Measurements from ENCODE around the gene TTC19.
A peak's percentile ranks its signal among the peaks of the same experiment; 100 is the strongest.

Gene TTC19

DNA sequence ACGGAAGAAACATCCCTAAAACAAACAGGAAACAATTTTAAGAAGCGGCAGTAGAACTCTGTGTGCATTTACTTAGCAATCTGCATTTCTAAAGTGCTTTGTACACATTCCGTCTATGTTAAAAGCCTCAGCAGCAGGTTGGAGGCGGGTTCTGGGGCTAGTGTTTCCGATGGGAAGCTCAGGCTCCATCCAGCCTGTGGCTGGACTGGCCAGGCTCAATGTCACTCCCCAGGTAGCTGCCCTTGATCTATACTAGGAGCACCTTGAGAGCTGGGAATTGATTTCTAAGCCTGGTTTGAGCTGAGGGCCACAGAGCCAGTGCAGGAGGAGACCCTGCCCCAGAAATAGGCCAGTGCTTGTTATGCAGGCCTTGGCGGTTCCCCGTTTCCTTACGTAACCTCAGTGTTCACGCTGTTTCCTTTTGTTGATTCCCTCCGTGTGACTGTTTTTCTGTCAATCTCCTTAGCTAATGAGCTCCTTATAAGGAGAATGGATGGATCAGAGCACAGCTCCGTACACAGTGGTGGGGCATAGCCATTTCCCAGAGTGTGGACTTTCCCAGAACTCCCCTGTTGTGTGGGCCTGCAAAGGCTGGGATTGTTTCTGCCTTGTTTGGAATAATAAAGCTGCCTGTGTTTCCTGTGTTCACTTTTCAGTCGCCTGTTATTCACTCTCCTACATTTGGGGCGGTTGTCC is 33.3 kb upstream of the TTC19 start:
- TF ChIP-seq NFIC (IDR thresholded peaks at IDR 0.05) (no peak; the same call in 1 of the 2 replicates), CREB1 (IDR thresholded peaks at IDR 0.05; ENCODE audit: low read depth) (no peak), TEAD4 (IDR thresholded peaks at IDR 0.05) (no peak), TAF1 (IDR thresholded peaks at IDR 0.05; ENCODE audit: low read depth) (peak; percentile 20; the same call in 1 of the 2 replicates), CEBPB (IDR thresholded peaks at IDR 0.05) (peak; percentile 46; the same call in 1 of the 2 replicates), FOXM1 (IDR thresholded peaks at IDR 0.05; ENCODE audit: borderline replicate concordance, low read depth) (no peak; the same call in 1 of the 2 replicates)
- TF ChIP-seq, protein P1, sequence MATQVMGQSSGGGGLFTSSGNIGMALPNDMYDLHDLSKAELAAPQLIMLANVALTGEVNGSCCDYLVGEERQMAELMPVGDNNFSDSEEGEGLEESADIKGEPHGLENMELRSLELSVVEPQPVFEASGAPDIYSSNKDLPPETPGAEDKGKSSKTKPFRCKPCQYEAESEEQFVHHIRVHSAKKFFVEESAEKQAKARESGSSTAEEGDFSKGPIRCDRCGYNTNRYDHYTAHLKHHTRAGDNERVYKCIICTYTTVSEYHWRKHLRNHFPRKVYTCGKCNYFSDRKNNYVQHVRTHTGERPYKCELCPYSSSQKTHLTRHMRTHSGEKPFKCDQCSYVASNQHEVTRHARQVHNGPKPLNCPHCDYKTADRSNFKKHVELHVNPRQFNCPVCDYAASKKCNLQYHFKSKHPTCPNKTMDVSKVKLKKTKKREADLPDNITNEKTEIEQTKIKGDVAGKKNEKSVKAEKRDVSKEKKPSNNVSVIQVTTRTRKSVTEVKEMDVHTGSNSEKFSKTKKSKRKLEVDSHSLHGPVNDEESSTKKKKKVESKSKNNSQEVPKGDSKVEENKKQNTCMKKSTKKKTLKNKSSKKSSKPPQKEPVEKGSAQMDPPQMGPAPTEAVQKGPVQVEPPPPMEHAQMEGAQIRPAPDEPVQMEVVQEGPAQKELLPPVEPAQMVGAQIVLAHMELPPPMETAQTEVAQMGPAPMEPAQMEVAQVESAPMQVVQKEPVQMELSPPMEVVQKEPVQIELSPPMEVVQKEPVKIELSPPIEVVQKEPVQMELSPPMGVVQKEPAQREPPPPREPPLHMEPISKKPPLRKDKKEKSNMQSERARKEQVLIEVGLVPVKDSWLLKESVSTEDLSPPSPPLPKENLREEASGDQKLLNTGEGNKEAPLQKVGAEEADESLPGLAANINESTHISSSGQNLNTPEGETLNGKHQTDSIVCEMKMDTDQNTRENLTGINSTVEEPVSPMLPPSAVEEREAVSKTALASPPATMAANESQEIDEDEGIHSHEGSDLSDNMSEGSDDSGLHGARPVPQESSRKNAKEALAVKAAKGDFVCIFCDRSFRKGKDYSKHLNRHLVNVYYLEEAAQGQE (IDR thresholded peaks at IDR 0.05; ENCODE audit: low read depth), result no peak
- TF ChIP-seq, protein P2, sequence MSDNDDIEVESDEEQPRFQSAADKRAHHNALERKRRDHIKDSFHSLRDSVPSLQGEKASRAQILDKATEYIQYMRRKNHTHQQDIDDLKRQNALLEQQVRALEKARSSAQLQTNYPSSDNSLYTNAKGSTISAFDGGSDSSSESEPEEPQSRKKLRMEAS (IDR thresholded peaks at IDR 0.05), result no peak

DNA sequence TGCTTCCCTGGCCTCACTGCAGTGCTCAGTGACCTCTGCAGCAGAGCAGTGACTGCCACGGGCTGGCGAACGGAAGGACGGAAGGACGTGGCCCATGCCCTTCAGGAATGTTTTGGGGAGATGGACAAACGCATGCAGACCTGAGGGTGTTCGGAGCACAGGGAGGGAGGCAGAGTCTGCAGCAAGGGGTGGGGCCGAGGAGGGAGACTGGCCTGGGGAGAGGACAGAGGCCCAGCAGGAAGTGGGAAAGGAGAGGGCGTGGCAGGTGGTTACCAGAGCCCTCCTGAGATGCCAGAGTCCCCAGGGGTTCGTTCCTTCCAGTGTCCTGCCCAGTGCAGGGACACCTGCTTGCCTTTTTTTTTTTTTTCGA is 32.8 kb upstream of the TTC19 start:
- TF ChIP-seq EP300 (IDR thresholded peaks at IDR 0.05; ENCODE audit: borderline replicate concordance) (peak; percentile 91), FOXM1 (IDR thresholded peaks at IDR 0.05; ENCODE audit: borderline replicate concordance, low read depth) (0 out of 2 replicates have a peak, but pooled peaks have one; percentile 44), ZBTB7A (IDR thresholded peaks at IDR 0.05; ENCODE audit: low read depth) (no peak), TCF12 (IDR thresholded peaks at IDR 0.05; ENCODE audit: low read depth) (peak; percentile 88), TAF1 (IDR thresholded peaks at IDR 0.05; ENCODE audit: low read depth) (0 out of 2 replicates have a peak, but pooled peaks have one; percentile 0), EGR1 (IDR thresholded peaks at IDR 0.05) (no peak), CREB1 (IDR thresholded peaks at IDR 0.05; ENCODE audit: low read depth) (no peak), NFIC (IDR thresholded peaks at IDR 0.05) (no peak; the same call in 1 of the 2 replicates), TEAD4 (IDR thresholded peaks at IDR 0.05) (peak; percentile 80), YY1 (IDR thresholded peaks at IDR 0.05; ENCODE audit: low read depth) (no peak), CEBPB (IDR thresholded peaks at IDR 0.05) (no peak; the same call in 1 of the 2 replicates), RAD21 (IDR thresholded peaks at IDR 0.05; ENCODE audit: low read depth) (0 out of 2 replicates have a peak, but pooled peaks have one; percentile 1)
- TF ChIP-seq, protein P1 (IDR thresholded peaks at IDR 0.05; ENCODE audit: low read depth), result no peak
- TF ChIP-seq, protein P3, sequence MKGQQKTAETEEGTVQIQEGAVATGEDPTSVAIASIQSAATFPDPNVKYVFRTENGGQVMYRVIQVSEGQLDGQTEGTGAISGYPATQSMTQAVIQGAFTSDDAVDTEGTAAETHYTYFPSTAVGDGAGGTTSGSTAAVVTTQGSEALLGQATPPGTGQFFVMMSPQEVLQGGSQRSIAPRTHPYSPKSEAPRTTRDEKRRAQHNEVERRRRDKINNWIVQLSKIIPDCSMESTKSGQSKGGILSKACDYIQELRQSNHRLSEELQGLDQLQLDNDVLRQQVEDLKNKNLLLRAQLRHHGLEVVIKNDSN (IDR thresholded peaks at IDR 0.05), result no peak
- TF ChIP-seq, protein P2 (IDR thresholded peaks at IDR 0.05), result peak; percentile 17; the same call in 1 of the 2 replicates

DNA sequence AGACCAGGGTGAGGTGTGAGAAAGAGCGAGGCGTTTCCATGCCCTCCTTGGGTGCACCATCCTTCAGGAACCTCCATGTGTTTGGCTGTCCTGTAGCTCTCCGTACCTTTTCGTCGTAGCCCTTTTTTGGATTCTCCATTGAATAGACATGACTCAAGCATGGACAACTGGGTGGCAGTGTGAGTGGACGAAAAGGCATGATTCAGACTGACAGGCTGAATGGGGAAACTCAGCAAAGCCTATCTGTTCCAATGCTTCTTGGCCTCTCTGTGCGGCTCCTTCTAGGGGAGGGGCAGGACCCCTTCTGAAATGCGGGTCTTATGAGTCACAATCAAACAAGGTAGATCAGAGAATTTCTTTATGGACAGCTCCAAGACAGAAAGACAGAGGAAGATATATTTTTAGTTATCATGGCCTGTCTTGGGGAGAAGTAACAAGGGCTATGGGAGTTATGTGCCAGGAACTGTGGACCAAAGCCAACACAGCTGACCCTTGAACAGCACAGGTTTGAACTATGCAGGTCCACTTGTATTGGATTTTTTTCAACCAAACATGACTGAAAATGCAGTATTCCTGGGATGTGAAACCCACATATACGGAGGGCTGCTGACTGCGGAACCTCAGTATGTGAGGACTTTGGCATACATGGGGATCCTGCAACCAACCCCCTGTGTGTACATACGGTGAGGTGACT is 31.8 kb upstream of the TTC19 start:
- TF ChIP-seq TCF12 (IDR thresholded peaks at IDR 0.05; ENCODE audit: low read depth) (no peak), EGR1 (IDR thresholded peaks at IDR 0.05) (no peak), CEBPB (IDR thresholded peaks at IDR 0.05) (no peak), YY1 (IDR thresholded peaks at IDR 0.05; ENCODE audit: low read depth) (no peak), RAD21 (IDR thresholded peaks at IDR 0.05; ENCODE audit: low read depth) (no peak), CREB1 (IDR thresholded peaks at IDR 0.05; ENCODE audit: low read depth) (no peak), FOXM1 (IDR thresholded peaks at IDR 0.05; ENCODE audit: borderline replicate concordance, low read depth) (no peak), NFIC (IDR thresholded peaks at IDR 0.05) (no peak), TAF1 (IDR thresholded peaks at IDR 0.05; ENCODE audit: low read depth) (no peak), EP300 (IDR thresholded peaks at IDR 0.05; ENCODE audit: borderline replicate concordance) (no peak), TEAD4 (IDR thresholded peaks at IDR 0.05) (no peak), ZBTB7A (IDR thresholded peaks at IDR 0.05; ENCODE audit: low read depth) (no peak)
- TF ChIP-seq, protein P1 (IDR thresholded peaks at IDR 0.05; ENCODE audit: low read depth), result no peak
- TF ChIP-seq, protein P3 (IDR thresholded peaks at IDR 0.05), result no peak
- TF ChIP-seq, protein P2 (IDR thresholded peaks at IDR 0.05), result no peak
